HCT116 (cell line): ENCODE results near the gene PMF1. TPM values are rescaled to one million over a fixed set of nuclear protein-coding genes. Genes with fewer than 3 reads are reported as not detected.
A peak's percentile ranks its signal among the peaks of the same experiment; 100 is the strongest.

Experiments
- ATAC-seq: fragments of 200-7000 bp; cut with Tn5 transposase; 2 replicates; pipeline ENCODE4 v1.9.1; 2020; ENCODE audit warnings: mild to moderate bottlenecking, moderate library complexity
- BruUV-seq: library from RNA; stranded (reverse); fragments of 400-500 nt; replicated peaks from 2 replicates; lab custom pipeline; 2021; lab: Mats Ljungman, UMichigan
- CTCF ChIA-PET: fragments of 300-600 bp; sonication (Branson Sonifier 250); formaldehyde crosslinking; loops from one replicate; lab custom pipeline; 2021; ENCODE audit warnings: antibody characterized with exemption; lab: Charles Lee
- POLR2A ChIA-PET: fragments of 300-600, 350-600 bp; sonication (Branson Sonifier 250); formaldehyde crosslinking; loops from one replicate; lab custom pipeline; 2021; ENCODE audit warnings: antibody characterized with exemption; lab: Charles Lee
- RAD21 ChIA-PET, 2 experiments: fragments of 300-600 bp; sonication (Branson Sonifier 250); formaldehyde crosslinking; loops; one replicate each; lab custom pipeline; 2023; ENCODE audit warnings: low total read pairs in 2 of 2; ENCODE audit not compliant: uncharacterized antibody in 2 of 2, unreplicated experiment in 2 of 2, low non-redundant PET in 1 of 2; lab: Charles Lee
- DNase-seq: peaks from one replicate; pipeline ENCODE4 v3.0.0-alpha.2; 2010; ENCODE audit warnings: low read depth, low spot score
- H2AFZ ChIP-seq: fragments of 200-600 bp; shearing (Covaris generic), sonication (generic); 2 replicates; pipeline ENCODE4 v1.6.1; 2017; ENCODE audit warnings: low read depth, mixed run types, mixed read lengths, antibody characterized with exemption, low read length; ENCODE audit not compliant: poor library complexity, severe bottlenecking
- H3K27ac ChIP-seq: 2 replicates; pipeline ENCODE4 v1.5.1; 2012; ENCODE audit warnings: low read depth, low read length
- H3K27me3 ChIP-seq: fragments of 200-600 bp; sonication (generic); 2 replicates; pipeline ENCODE4 v1.6.1; 2016; ENCODE audit warnings: mixed run types, low read length, mixed read lengths; ENCODE audit not compliant: insufficient read depth
- H3K36me3 ChIP-seq, 2 experiments: fragments of 200-500 bp in 1 of 2; fragments of 200-600 bp in 1 of 2; sonication (Bioruptor generic) in 1 of 2; sonication (generic) in 1 of 2; 2 replicates each; pipeline versions ENCODE4 v1.5.1 to v1.6.1; 2014 to 2016; ENCODE audit warnings: low read length in 2 of 2, inconsistent platforms in 1 of 2, mixed read lengths in 1 of 2, mixed run types in 1 of 2; ENCODE audit not compliant: insufficient read depth in 2 of 2, control insufficient read depth in 1 of 2
- H3K4me1 ChIP-seq, 2 experiments: fragments of 200-600 bp in 1 of 2; sonication (generic) in 1 of 2; 2 replicates each; pipeline versions ENCODE4 v1.5.1 to v1.6.1; 2012 to 2017; ENCODE audit warnings: low read length in 2 of 2, inconsistent platforms in 1 of 2, mild to moderate bottlenecking in 1 of 2, mixed read lengths in 1 of 2, mixed run types in 1 of 2, moderate library complexity in 1 of 2; ENCODE audit not compliant: insufficient read depth in 2 of 2, control insufficient read depth in 1 of 2
- H3K4me2 ChIP-seq: fragments of 200-600 bp; sonication (generic); 2 replicates; pipeline ENCODE4 v1.6.1; 2017; ENCODE audit warnings: mixed run types, low read length, mixed read lengths
- H3K4me3 ChIP-seq, 2 experiments: fragments of 200-600 bp in 1 of 2; sonication (generic) in 1 of 2; replicated peaks in 1 of 2; 2 replicates each; pipeline ENCODE4 v1.5.1; 2011 to 2016; ENCODE audit warnings: low read length in 2 of 2, control low read depth in 1 of 2, low read depth in 1 of 2, mild to moderate bottlenecking in 1 of 2, mixed read lengths in 1 of 2, mixed run types in 1 of 2
- H3K79me2 ChIP-seq: fragments of 200-600 bp; sonication (generic); 2 replicates; pipeline ENCODE4 v1.6.1; 2017; ENCODE audit warnings: mild to moderate bottlenecking, mixed run types, low read length, moderate library complexity, mixed read lengths; ENCODE audit not compliant: insufficient read depth
- H3K9ac ChIP-seq: fragments of 200-600 bp; sonication (generic); 2 replicates; pipeline ENCODE4 v1.6.1; 2016; ENCODE audit warnings: low read length, mixed read lengths
- H3K9me2 ChIP-seq: fragments of 200-600 bp; sonication (generic), shearing (Covaris generic); 2 replicates; pipeline ENCODE4 v1.6.1; 2017; ENCODE audit warnings: mixed run types, mild to moderate bottlenecking, moderate library complexity; ENCODE audit not compliant: insufficient read depth
- H3K9me3 ChIP-seq, 2 experiments: fragments of 200-500 bp in 1 of 2; fragments of 200-600 bp in 1 of 2; sonication (Bioruptor generic) in 1 of 2; sonication (generic) in 1 of 2; 2 replicates each; pipeline ENCODE4 v1.6.1; 2014 to 2017; ENCODE audit warnings: low read length in 2 of 2, mixed read lengths in 2 of 2, inconsistent platforms in 1 of 2, low read depth in 1 of 2, mild to moderate bottlenecking in 1 of 2, mixed run types in 1 of 2, moderate library complexity in 1 of 2; ENCODE audit not compliant: control insufficient read depth in 1 of 2, insufficient read depth in 1 of 2
- H4K20me1 ChIP-seq: fragments of 200-600 bp; sonication (generic), shearing (Covaris generic); 2 replicates; pipeline ENCODE4 v1.6.1; 2017; ENCODE audit warnings: mixed run types, mild to moderate bottlenecking, moderate library complexity; ENCODE audit not compliant: insufficient read depth
- CBX3 ChIP-seq: IDR thresholded peaks from 2 replicates; pipeline ENCODE4 v1.6.1; 2012; ENCODE audit warnings: low read depth
- EGR1 ChIP-seq: IDR thresholded peaks from 2 replicates; pipeline ENCODE4 v1.6.1; 2012; ENCODE audit warnings: low read depth
- EZH2 ChIP-seq: fragments of 200-600 bp; sonication (generic); IDR thresholded peaks from 2 replicates; pipeline ENCODE4 v1.6.1; 2017; ENCODE audit warnings: antibody characterized with exemption, mixed run types
- EZH2phosphoT487 ChIP-seq: fragments of 200-600 bp; IDR thresholded peaks from 2 replicates; pipeline ENCODE4 v1.6.1; 2018; ENCODE audit warnings: antibody characterized with exemption, borderline replicate concordance
- POLR2A ChIP-seq: IDR thresholded peaks from 2 replicates; pipeline ENCODE4 v1.7.0; 2011; ENCODE audit warnings: borderline replicate concordance; ENCODE audit not compliant: insufficient read depth, insufficient read length; ENCODE audit errors: extremely low read depth
- POLR2AphosphoS5 ChIP-seq: IDR thresholded peaks from 2 replicates; pipeline ENCODE4 v1.6.1; 2011; ENCODE audit warnings: mild to moderate bottlenecking, low read depth, low read length, moderate library complexity
- RAD21 ChIP-seq: IDR thresholded peaks from 2 replicates; pipeline ENCODE4 v1.6.1; 2012; ENCODE audit warnings: low read depth, mild to moderate bottlenecking
- SP1 ChIP-seq: IDR thresholded peaks from 2 replicates; pipeline ENCODE4 v1.6.1; 2012; ENCODE audit warnings: low read depth
- TCF7L2 ChIP-seq: IDR thresholded peaks from 2 replicates; pipeline ENCODE4 v1.7.0; 2011; ENCODE audit warnings: borderline replicate concordance, inconsistent platforms; ENCODE audit not compliant: insufficient read depth, insufficient read length; ENCODE audit errors: extremely low read depth
- YY1 ChIP-seq: IDR thresholded peaks from 2 replicates; pipeline ENCODE4 v1.6.1; 2011; ENCODE audit warnings: low read length, low read depth, moderate library complexity, mild to moderate bottlenecking; ENCODE audit not compliant: insufficient replicate concordance; ENCODE audit errors: extremely low read depth
- intact Hi-C: fragments of 100-400 bp; cut with micrococcal nuclease; formaldehyde crosslinking; loops from 2 replicates; pipeline ENCODE4 v1.10.0; 2022
- total RNA-seq: library from RNA; stranded (reverse); gene quantifications from one replicate; pipeline ENCODE4 v1.2.1, GENCODE V29; 2021; ENCODE audit not compliant: unreplicated experiment
- TF ChIP-seq, protein P1 (sequence below): IDR thresholded peaks from 2 replicates; pipeline ENCODE4 v1.6.1; 2011; ENCODE audit warnings: mild to moderate bottlenecking, low read length, moderate library complexity; ENCODE audit not compliant: insufficient replicate concordance; ENCODE audit errors: extremely low read depth
- TF ChIP-seq, protein P2 (sequence below): IDR thresholded peaks from 2 replicates; pipeline ENCODE4 v1.6.1; 2012

The PMF1 gene
- total RNA-seq, 1 experiment from 2014 or later = 52.6 TPM

DNA sequence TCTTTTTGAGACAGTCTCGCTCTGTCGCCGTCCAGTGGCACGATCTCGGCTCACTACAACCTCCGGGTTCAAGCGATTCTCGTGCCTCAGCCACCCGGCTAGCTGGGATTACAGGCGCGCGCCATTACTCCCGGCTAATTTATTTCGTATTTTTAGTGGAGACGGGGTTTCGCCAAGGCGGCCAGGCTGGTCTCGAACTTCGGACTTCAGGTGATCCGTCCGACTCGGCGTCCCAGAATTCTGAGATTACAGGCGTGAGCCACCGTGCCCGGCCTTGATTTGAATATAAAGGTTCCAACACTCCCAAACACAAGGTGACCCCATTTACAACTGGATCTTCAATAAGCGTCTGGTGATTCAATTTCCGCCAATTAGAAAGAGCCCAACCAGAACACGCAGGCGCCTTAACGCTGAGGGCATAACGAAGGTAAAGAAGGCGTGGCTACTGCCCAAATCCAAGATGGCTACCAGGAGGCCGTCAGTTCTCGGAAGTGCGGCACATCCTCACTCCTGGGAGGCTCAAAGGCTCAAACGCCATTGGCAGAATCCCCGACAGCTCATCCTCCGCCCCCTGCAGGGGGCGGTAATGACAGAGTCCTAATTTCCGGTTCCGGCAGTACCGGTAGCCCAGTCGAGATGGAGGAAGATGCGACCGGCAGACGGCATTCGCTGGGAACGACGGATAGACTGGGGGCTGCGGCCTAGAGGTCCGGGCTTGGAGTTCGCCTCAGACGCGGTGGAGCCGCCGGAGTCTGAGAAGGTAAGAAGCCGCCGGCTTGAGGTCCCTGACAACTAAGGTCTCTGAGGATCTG, 19.1 kb upstream of the PMF1 start, which contains the start of gene SLC25A44 (continued):
- TF ChIP-seq TCF7L2 (peak; percentile 50), CBX3 (no peak), EGR1 (peak; percentile 85), EZH2phosphoT487 (no peak), YY1 (peak; percentile 99), POLR2AphosphoS5 (peak; percentile 76), POLR2A (peak; percentile 48)
- TF ChIP-seq, all 23 proteins: peak for 11

DNA sequence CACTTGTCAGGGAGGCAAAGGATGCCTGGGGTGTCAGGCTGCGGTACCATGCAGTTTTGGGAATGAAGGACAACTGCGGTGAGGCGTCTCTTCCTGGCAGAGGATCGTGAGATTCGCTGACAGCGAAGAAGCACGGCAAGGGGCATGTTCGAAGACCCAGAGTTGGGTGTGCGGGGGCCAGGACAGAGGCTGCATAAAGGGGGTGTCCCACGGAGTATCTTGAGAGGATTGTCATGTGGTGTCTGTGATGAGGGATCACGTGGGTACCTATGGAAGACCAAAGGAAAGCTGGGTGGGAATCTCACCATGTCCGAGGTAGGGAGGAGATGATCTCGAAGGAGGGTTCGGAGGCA, 18.5 kb upstream of the PMF1 start:
- peaks cover 8 to 20% of the 10 kb centered on the region in 2 experiments for H3K4me1 ChIP-seq
- intact Hi-C loops = no loop called here
- peaks cover 45% of the 10 kb centered on the region for H3K79me2 ChIP-seq
- H3K9ac ChIP-seq = peak overlapping the region; percentile 67
- TSS peak; percentile 83 for BruUV-seq
- peak overlapping the region; percentile 34 for H3K27ac ChIP-seq
- RAD21 ChIA-PET = no interaction called here
- no peak overlapping the region for H2AFZ ChIP-seq
- DNase-seq (no peak), ATAC-seq (peak; percentile 14)
- H4K20me1 ChIP-seq = no peaks in the 10 kb centered on the region
- H3K4me2 ChIP-seq = peak overlapping the region; percentile 90
- H3K27me3 ChIP-seq = no peaks in the 10 kb centered on the region
- H3K9me3 ChIP-seq = no peaks in the 10 kb centered on the region
- CTCF ChIA-PET = interaction anchor here (1.0 to 1.7 kb wide), 4 partner anchors 19 to 252 kb away, joined by 3 to 4 read pairs (median 3); partner anchors contain the start of gene PMF1
- POLR2A ChIA-PET = interaction anchor here (1.0 to 2.8 kb wide), 3 partner anchors 19 to 30 kb away, joined by 3 to 22 read pairs (median 4); partner anchors contain the start of gene PMF1
- H3K36me3 ChIP-seq = 0 out of 4 replicates have a peak, but pooled peaks cover 0 to under 1% of the 10 kb centered on the region in 2 experiments
- H3K9me2 ChIP-seq = no peaks in the 10 kb centered on the region
- TF ChIP-seq, protein P1, sequence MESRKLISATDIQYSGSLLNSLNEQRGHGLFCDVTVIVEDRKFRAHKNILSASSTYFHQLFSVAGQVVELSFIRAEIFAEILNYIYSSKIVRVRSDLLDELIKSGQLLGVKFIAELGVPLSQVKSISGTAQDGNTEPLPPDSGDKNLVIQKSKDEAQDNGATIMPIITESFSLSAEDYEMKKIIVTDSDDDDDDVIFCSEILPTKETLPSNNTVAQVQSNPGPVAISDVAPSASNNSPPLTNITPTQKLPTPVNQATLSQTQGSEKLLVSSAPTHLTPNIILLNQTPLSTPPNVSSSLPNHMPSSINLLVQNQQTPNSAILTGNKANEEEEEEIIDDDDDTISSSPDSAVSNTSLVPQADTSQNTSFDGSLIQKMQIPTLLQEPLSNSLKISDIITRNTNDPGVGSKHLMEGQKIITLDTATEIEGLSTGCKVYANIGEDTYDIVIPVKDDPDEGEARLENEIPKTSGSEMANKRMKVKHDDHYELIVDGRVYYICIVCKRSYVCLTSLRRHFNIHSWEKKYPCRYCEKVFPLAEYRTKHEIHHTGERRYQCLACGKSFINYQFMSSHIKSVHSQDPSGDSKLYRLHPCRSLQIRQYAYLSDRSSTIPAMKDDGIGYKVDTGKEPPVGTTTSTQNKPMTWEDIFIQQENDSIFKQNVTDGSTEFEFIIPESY = no peak
- TF ChIP-seq, protein P2, sequence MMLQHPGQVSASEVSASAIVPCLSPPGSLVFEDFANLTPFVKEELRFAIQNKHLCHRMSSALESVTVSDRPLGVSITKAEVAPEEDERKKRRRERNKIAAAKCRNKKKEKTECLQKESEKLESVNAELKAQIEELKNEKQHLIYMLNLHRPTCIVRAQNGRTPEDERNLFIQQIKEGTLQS = no peak
- no peak for TF ChIP-seq EZH2
- TF ChIP-seq RAD21 = no peak
- TF ChIP-seq SP1 = no peak
- TF ChIP-seq, all 23 proteins: peak for 0
- H3K4me3 ChIP-seq = peak overlapping the region; percentile 84 to 91
